Measurements from ENCODE around the gene GABARAP. TPM values are rescaled to one million over a fixed set of nuclear protein-coding genes. Genes with fewer than 3 reads are reported as not detected.

GABARAP gene
- total and polyA plus RNA-seq, 2 of the 8 experiments (the other 6 are each of a cell fraction or from before 2014, with no cell fraction given): 252 to 581 TPM

DNA sequence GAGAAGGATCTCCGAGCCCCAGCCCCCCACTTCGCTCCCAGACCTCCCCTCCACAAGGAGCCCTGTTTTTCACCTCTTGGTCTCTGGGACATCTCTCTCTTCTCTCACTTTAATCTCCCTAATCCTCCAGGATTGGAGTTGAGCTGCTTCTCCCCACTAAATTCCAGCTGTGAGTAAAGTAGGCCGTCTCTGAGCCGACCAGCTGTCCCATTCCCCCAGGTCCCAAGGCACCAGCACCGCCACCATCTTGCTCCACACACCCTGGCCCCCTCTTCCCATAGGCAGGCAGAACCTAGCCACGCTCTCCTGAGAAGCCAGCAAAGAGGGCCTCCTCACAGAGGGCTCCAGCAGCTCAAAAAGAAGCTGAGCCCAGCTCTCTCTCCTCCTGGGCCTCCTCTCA, 23.5 kb downstream of the GABARAP start:
- FAIRE-seq: no peak
- peak overlapping the region; percentile 73 to 80; a peak in 2 of 4 replicates for H3K4me2 ChIP-seq (ENCODE audit: insufficient read depth in 1 of 2, low read depth in 2 of 2, low read length in 2 of 2)
- CTCF ChIA-PET (ENCODE audit: partially characterized antibody): interaction anchor here (0.6 to 4.3 kb wide), 4 partner anchors 12 to 339 kb away, joined by 3 to 24 read pairs (median 10); no protein-coding TSS in a partner anchor
- TF ChIP-seq SIRT6 (IDR thresholded peaks at IDR 0.05; ENCODE audit: low read length) (no peak), CBX8 (IDR thresholded peaks at IDR 0.05; ENCODE audit: borderline replicate concordance, low read depth, low read length) (no peak), KDM1A (IDR thresholded peaks at IDR 0.05; ENCODE audit: borderline replicate concordance, low read length) (no peak), ATF2 (IDR thresholded peaks at IDR 0.05; ENCODE audit: low read length) (no peak), RNF2 (IDR thresholded peaks at IDR 0.05; ENCODE audit: borderline replicate concordance, low read depth, low read length, missing control alignments, poor library complexity, severe bottlenecking) (no peak), FOSL1 (IDR thresholded peaks at IDR 0.05; ENCODE audit: insufficient read depth, low read depth, low read length) (no peak), EGR1 (IDR thresholded peaks at IDR 0.05; ENCODE audit: borderline replicate concordance, low read depth, low read length) (no peak), ATF3 (IDR thresholded peaks at IDR 0.05; ENCODE audit: insufficient read depth, low read depth, low read length) (no peak), SP1 (IDR thresholded peaks at IDR 0.05; ENCODE audit: low read depth, low read length) (no peak), PHF8 (conservative IDR thresholded peaks at IDR 0.05; ENCODE audit: low read depth, low read length) (no peak)

More for the DNA sequence above, 23.5 kb downstream of the GABARAP start:
- peaks cover 10 to 20% of the 10 kb centered on the region in 2 experiments for H4K20me1 ChIP-seq (replicated peaks in 1 of 2; ENCODE audit: control insufficient read depth in 1 of 2, insufficient read depth in 2 of 2, low read length in 2 of 2)
- no peak overlapping the region for H4K8ac ChIP-seq (ENCODE audit: extremely low read depth, insufficient read depth, low read length)
- H2AK5ac ChIP-seq (ENCODE audit: low read depth, low read length): 0 out of 2 replicates have a peak overlapping the region, but pooled peaks have one; percentile 2
- no peak overlapping the region for H3K27ac ChIP-seq (ENCODE audit: low read depth, low read length)
- H3K4ac ChIP-seq (replicated peaks; ENCODE audit: insufficient read length, low read depth, low read length): no peak overlapping the region
- no peak overlapping the region for H3K14ac ChIP-seq (ENCODE audit: insufficient read length)
- peak overlapping the region; percentile 71; the same call in 1 of the 2 replicates for H2BK12ac ChIP-seq (ENCODE audit: low read depth, low read length)
- H3K4me1 ChIP-seq (replicated peaks in 1 of 4; ENCODE audit: control insufficient read depth in 3 of 4, insufficient read depth in 4 of 4, low read length in 3 of 4): peaks cover 6 to 36% (median 20%) of the 10 kb centered on the region in 4 experiments
- peaks cover 0 to 10% of the 10 kb centered on the region in 2 experiments; a peak in 1 of 4 replicates for H3K79me2 ChIP-seq (ENCODE audit: control insufficient read depth in 1 of 2, insufficient read depth in 2 of 2, low read length in 2 of 2)
- H3K4me3 ChIP-seq (ENCODE audit: extremely low read depth in 1 of 4, insufficient read depth in 2 of 4, low read depth in 3 of 4, low read length in 4 of 4): no peak overlapping the region
- H3K56ac ChIP-seq (replicated peaks; ENCODE audit: insufficient read length, low read depth, low read length): no peak overlapping the region
- 84% methylated on average over 6 of the region's 6 CpGs; no CpG with 5 or more reads in 1 of the 2 experiments for WGBS, 2 experiments (ENCODE audit: extremely low coverage in 1 of 2, insufficient coverage in 1 of 2, insufficient read length in 1 of 2, insufficient replicate concordance in 2 of 2, low coverage in 1 of 2, low lambda C conversion rate in 2 of 2, missing lambda C conversion rate in 1 of 2)
- no peaks in the 10 kb centered on the region; the same call in 1 of the 2 replicates for H3K79me1 ChIP-seq (ENCODE audit: low read depth, low read length)
- no peak overlapping the region for H3K23ac ChIP-seq (ENCODE audit: insufficient read length)
- H3K36me3 ChIP-seq (ENCODE audit: control insufficient read depth in 2 of 4, insufficient read depth in 4 of 4, low read length in 3 of 4): peaks cover 12 to 21% (median 16%) of the 10 kb centered on the region in 4 experiments; a peak in 7 of 8 replicates
- H4K91ac ChIP-seq (replicated peaks; ENCODE audit: insufficient read length, low read length): peak overlapping the region; percentile 71
- no peak overlapping the region for H4K5ac ChIP-seq (ENCODE audit: insufficient read length, low read depth, low read length)
- H3K18ac ChIP-seq (ENCODE audit: extremely low read depth, low read length): no peak overlapping the region
- H2BK5ac ChIP-seq (ENCODE audit: low read depth, low read length): 0 out of 2 replicates have a peak overlapping the region, but pooled peaks have one; percentile 1
- H3K9me3 ChIP-seq (ENCODE audit: insufficient read depth in 2 of 2, low read depth in 1 of 2, low read length in 1 of 2): no peaks in the 10 kb centered on the region
- H2BK20ac ChIP-seq (ENCODE audit: low read length): no peak overlapping the region
- H3K23me2 ChIP-seq (ENCODE audit: low read depth, low read length): peaks cover 23% of the 10 kb centered on the region; the same call in 1 of the 2 replicates
- no peak for DNase-seq (ENCODE audit: low read depth in 1 of 2, low spot score in 2 of 2)
- H3K27me3 ChIP-seq (replicated peaks in 1 of 4; ENCODE audit: control insufficient read depth in 3 of 4, extremely low read depth in 1 of 4, insufficient read depth in 3 of 4, low read length in 3 of 4): no peaks in the 10 kb centered on the region
- H2BK120ac ChIP-seq (replicated peaks; ENCODE audit: low read depth, low read length): no peak overlapping the region
- 0 out of 2 replicates have a peak overlapping the region, but pooled peaks have one; percentile 61 for H2BK15ac ChIP-seq (ENCODE audit: low read length)
- POLR2A ChIA-PET (ENCODE audit: partially characterized antibody): interaction anchor here (0.9 to 10.7 kb wide), 12 partner anchors 9 to 95 kb away, joined by 3 to 386 read pairs (median 8); partner anchors contain the start of genes CLDN7, CTDNEP1, DVL2 and ELP5
- no peak overlapping the region for H2AFZ ChIP-seq (ENCODE audit: low read length)
- H3K9ac ChIP-seq (replicated peaks in 1 of 4; ENCODE audit: extremely low read depth in 1 of 4, low read depth in 3 of 4, low read length in 3 of 4): no peak overlapping the region
